K562 treated with DMSO at 1 percent for 4 hours (cell line): Measurements from ENCODE around the gene OR6C75. TPM values are rescaled to one million over a fixed set of nuclear protein-coding genes. Genes with fewer than 3 reads are reported as not detected.

Experiments used
- total RNA-seq: library from RNA; unstranded; fragments of 300-600 nt; gene quantifications from 2 replicates; pipeline ENCODE4 v1.2.3, GENCODE V29; 2022; ENCODE audit not compliant: insufficient read depth

The OR6C75 gene
- total RNA-seq: not detected in 2 replicates

GRCh38 chr12:55362675-55363074 is at the start of gene OR6C75:
Gene OR6C75, plus strand, starts transcription at chr12:55362975. Its CDS starts 2,136 bp downstream, at chr12:55365111.

GRCh38 chr12:55314043-55314442 is 48.7 kb upstream of the OR6C75 start, which contains the start of gene OR6C1:
Gene OR6C1, plus strand, starts transcription at chr12:55314343. Its CDS starts 6,257 bp downstream, at chr12:55320600.

GRCh38 chr12:55330446-55330845 is 32.3 kb upstream of the OR6C75 start, which contains the start of gene OR6C3:
Gene OR6C3, plus strand, starts transcription at chr12:55330746. Its CDS starts 955 bp downstream, at chr12:55331701.

GRCh38 chr12:55400229-55400628 is 37.5 kb downstream of the OR6C75 start, which contains the start of gene OR6C65:
Gene OR6C65, plus strand, starts transcription at chr12:55400529. Its CDS starts 0 bp downstream, at chr12:55400529.

Other genes starting within 250 kb of the OR6C75 start
- not detected in 2 replicates for gene OR9K2, start 236.6 kb upstream of the OR6C75 start, total RNA-seq
- gene OR10A7, start 141.9 kb upstream of the OR6C75 start, total RNA-seq: not detected in 2 replicates
- gene OR6C74, start 118.4 kb upstream of the OR6C75 start, total RNA-seq: not detected in 2 replicates
- gene OR6C6, start 66.4 kb upstream of the OR6C75 start, total RNA-seq: not detected in 2 replicates
- not detected in 2 replicates for gene OR6C1, start 48.6 kb upstream of the OR6C75 start, total RNA-seq
- not detected in 2 replicates for gene OR6C3, start 32.2 kb upstream of the OR6C75 start, total RNA-seq
- gene OR6C65, start 37.6 kb downstream of the OR6C75 start, total RNA-seq: not detected in 2 replicates
- not detected in 2 replicates for gene OR6C76, start 63.3 kb downstream of the OR6C75 start, total RNA-seq
- not detected in 2 replicates for gene OR6C2, start 81.1 kb downstream of the OR6C75 start, total RNA-seq
- gene OR6C70, start 107.2 kb downstream of the OR6C75 start, total RNA-seq: not detected in 2 replicates
- gene OR6C68, start 129.4 kb downstream of the OR6C75 start, total RNA-seq: not detected in 2 replicates
- not detected in 2 replicates for gene OR6C4, start 186.6 kb downstream of the OR6C75 start, total RNA-seq
- gene OR2AP1, start 209.5 kb downstream of the OR6C75 start, total RNA-seq: not detected in 2 replicates